DND-41 (cell line): ENCODE results near the gene HADHA.

Experiments
- ATAC-seq: fragments of 200-7000 bp; cut with Tn5 transposase; 3 replicates; pipeline ENCODE4 v1.9.1; 2021; ENCODE audit warnings: low read depth; ENCODE audit not compliant: insufficient read depth
- DNase-seq: peaks from one replicate; pipeline ENCODE4 v3.0.0-alpha.2; 2020
- H2AFZ ChIP-seq: 2 replicates; pipeline ENCODE4 v1.6.0; 2012; ENCODE audit warnings: low read depth, low read length
- H3K27ac ChIP-seq: 2 replicates; pipeline ENCODE4 v1.5.1; 2012; ENCODE audit warnings: low read length, inconsistent platforms
- H3K27me3 ChIP-seq: fragments of 200-600 bp; sonication (generic); 2 replicates; pipeline ENCODE4 v1.6.0; 2012; ENCODE audit warnings: low read length, mild to moderate bottlenecking, inconsistent platforms; ENCODE audit not compliant: insufficient read depth, poor library complexity
- H3K36me3 ChIP-seq: 2 replicates; pipeline ENCODE4 v1.5.1; 2012; ENCODE audit warnings: low read length, inconsistent platforms; ENCODE audit not compliant: insufficient read depth
- H3K4me1 ChIP-seq: 2 replicates; pipeline ENCODE4 v1.5.1; 2012; ENCODE audit warnings: mild to moderate bottlenecking, low read length; ENCODE audit not compliant: insufficient read depth
- H3K4me2 ChIP-seq: 2 replicates; pipeline ENCODE4 v1.6.0; 2012; ENCODE audit warnings: mild to moderate bottlenecking, moderate library complexity, low read length, inconsistent platforms; ENCODE audit not compliant: insufficient read depth
- H3K4me3 ChIP-seq, 2 experiments: fragments of 200-600 bp in 1 of 2; shearing (Covaris generic) in 1 of 2; 2 replicates each; pipeline ENCODE4 v1.5.1; 2012 to 2016; ENCODE audit warnings: inconsistent platforms in 2 of 2, low read length in 2 of 2, mild to moderate bottlenecking in 2 of 2, low read depth in 1 of 2, moderate library complexity in 1 of 2
- H3K79me2 ChIP-seq: 2 replicates; pipeline ENCODE4 v1.6.0; 2012; ENCODE audit warnings: low read length, inconsistent platforms; ENCODE audit not compliant: insufficient read depth
- H3K9ac ChIP-seq: 2 replicates; pipeline ENCODE4 v1.6.0; 2012; ENCODE audit warnings: low read depth, mild to moderate bottlenecking, inconsistent platforms, low read length, moderate library complexity
- H3K9me3 ChIP-seq: 2 replicates; pipeline ENCODE4 v1.5.1; 2012; ENCODE audit warnings: low read length, moderate library complexity, mild to moderate bottlenecking, inconsistent platforms; ENCODE audit not compliant: insufficient read depth, severe bottlenecking
- H4K20me1 ChIP-seq: 2 replicates; pipeline ENCODE4 v1.6.0; 2012; ENCODE audit warnings: low read length; ENCODE audit not compliant: insufficient read depth
- EZH2 ChIP-seq: IDR thresholded peaks from 3 replicates; pipeline ENCODE4 v1.6.1; 2012; ENCODE audit warnings: borderline replicate concordance, low read depth, mild to moderate bottlenecking, moderate library complexity, low read length, inconsistent platforms; ENCODE audit not compliant: severe bottlenecking
- TF ChIP-seq, protein P1 (sequence below): IDR thresholded peaks from 2 replicates; pipeline ENCODE4 v1.5.1; 2012; ENCODE audit warnings: borderline replicate concordance, low read length, moderate library complexity, mild to moderate bottlenecking; ENCODE audit not compliant: poor library complexity, severe bottlenecking; ENCODE audit errors: extremely low read depth

Gene HADHA

DNA sequence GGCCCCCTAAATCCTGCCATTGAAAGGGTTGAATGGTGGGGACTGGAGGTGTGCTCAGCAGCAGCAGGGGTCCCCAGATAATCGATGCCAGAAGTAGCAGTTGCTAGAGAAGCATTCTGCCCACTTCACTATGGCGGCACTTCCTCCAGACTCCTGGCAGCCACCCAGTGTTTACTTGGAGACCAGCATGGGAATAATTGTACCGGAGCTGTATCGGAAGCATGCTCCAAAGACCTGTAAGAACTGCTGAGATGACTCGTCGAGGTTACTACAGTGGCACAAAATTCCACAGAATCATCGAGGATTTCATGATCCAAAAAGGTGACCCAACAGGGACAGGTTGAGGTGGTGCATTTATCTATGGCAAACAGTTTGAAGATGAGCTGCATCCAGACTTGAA lies 82.5 kb downstream of the HADHA start:
- no peaks in the 10 kb centered on the region for H4K20me1 ChIP-seq
- no peak overlapping the region for H3K4me2 ChIP-seq
- H3K27me3 ChIP-seq = no peaks in the 10 kb centered on the region
- no peak overlapping the region for H2AFZ ChIP-seq
- H3K36me3 ChIP-seq = no peaks in the 10 kb centered on the region
- H3K9ac ChIP-seq = no peak overlapping the region
- H3K9me3 ChIP-seq = no peaks in the 10 kb centered on the region
- no peaks in the 10 kb centered on the region for H3K79me2 ChIP-seq
- TF ChIP-seq EZH2 = no peak
- TF ChIP-seq, protein P1, sequence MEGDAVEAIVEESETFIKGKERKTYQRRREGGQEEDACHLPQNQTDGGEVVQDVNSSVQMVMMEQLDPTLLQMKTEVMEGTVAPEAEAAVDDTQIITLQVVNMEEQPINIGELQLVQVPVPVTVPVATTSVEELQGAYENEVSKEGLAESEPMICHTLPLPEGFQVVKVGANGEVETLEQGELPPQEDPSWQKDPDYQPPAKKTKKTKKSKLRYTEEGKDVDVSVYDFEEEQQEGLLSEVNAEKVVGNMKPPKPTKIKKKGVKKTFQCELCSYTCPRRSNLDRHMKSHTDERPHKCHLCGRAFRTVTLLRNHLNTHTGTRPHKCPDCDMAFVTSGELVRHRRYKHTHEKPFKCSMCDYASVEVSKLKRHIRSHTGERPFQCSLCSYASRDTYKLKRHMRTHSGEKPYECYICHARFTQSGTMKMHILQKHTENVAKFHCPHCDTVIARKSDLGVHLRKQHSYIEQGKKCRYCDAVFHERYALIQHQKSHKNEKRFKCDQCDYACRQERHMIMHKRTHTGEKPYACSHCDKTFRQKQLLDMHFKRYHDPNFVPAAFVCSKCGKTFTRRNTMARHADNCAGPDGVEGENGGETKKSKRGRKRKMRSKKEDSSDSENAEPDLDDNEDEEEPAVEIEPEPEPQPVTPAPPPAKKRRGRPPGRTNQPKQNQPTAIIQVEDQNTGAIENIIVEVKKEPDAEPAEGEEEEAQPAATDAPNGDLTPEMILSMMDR = no peak
- ATAC-seq (no peak), DNase-seq (no peak)
- no peaks in the 10 kb centered on the region for H3K4me1 ChIP-seq
- H3K27ac ChIP-seq = no peak overlapping the region
- no peak overlapping the region for H3K4me3 ChIP-seq

DNA sequence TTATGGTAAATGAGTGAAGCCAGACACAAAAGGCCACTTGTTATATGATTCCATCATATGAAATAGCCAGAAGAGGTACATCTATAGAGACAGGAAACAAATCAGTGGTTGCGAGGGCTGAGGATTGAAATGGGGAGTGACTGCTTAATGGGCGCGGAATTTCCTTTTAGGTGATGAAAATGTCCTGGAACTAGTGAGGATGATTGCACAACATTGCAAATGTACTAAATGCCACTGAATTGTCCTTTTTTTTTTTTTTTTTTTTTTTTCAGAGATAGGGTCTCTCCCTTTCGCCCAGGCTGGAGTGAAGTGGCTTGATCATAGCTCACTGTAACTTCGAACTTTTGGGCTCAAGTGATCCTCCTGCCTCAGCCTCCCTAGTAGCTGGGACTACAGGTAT lies 86.9 kb downstream of the HADHA start:
- ATAC-seq = no peak
- H3K9me3 ChIP-seq = no peaks in the 10 kb centered on the region
- no peaks in the 10 kb centered on the region for H4K20me1 ChIP-seq
- H3K4me2 ChIP-seq = no peak overlapping the region
- H2AFZ ChIP-seq = no peak overlapping the region
- no peaks in the 10 kb centered on the region for H3K4me1 ChIP-seq
- no peak overlapping the region for H3K27ac ChIP-seq
- TF ChIP-seq, protein P1 = no peak
- no peaks in the 10 kb centered on the region for H3K27me3 ChIP-seq
- no peaks in the 10 kb centered on the region for H3K79me2 ChIP-seq
- H3K4me3 ChIP-seq = no peak overlapping the region
- H3K9ac ChIP-seq = no peak overlapping the region
- no peaks in the 10 kb centered on the region for H3K36me3 ChIP-seq
- DNase-seq = no peak

DNA sequence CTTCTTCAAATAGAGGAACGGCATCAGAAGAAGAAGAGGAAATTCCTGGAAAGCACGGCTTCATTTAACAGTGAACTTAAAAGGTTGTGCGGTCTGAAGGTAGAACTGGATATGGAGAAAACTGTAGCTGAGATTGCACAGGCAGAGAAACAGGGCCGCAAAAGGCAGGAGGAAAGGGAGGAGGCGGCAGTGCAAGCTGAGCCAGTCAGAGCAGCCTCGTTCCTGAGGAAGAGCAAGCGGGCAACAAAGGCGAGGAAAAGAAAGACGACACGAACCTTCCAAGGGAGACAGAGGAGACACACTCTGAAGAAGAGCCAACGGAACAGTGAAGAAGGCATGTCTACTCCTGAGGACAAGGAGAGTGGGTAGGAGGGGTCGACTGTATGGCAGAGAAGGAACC lies 94.2 kb downstream of the HADHA start:
- no peak overlapping the region for H2AFZ ChIP-seq
- TF ChIP-seq, protein P1 = no peak
- TF ChIP-seq EZH2 = no peak
- no peaks in the 10 kb centered on the region for H3K27me3 ChIP-seq
- DNase-seq (no peak), ATAC-seq (no peak)
- H3K4me3 ChIP-seq = no peak overlapping the region
- no peaks in the 10 kb centered on the region for H3K4me1 ChIP-seq
- no peaks in the 10 kb centered on the region for H3K9me3 ChIP-seq
- no peak overlapping the region for H3K4me2 ChIP-seq
- no peaks in the 10 kb centered on the region for H3K36me3 ChIP-seq
- no peaks in the 10 kb centered on the region for H4K20me1 ChIP-seq
- H3K79me2 ChIP-seq = no peaks in the 10 kb centered on the region
- H3K27ac ChIP-seq = no peak overlapping the region
- H3K9ac ChIP-seq = no peak overlapping the region

DNA sequence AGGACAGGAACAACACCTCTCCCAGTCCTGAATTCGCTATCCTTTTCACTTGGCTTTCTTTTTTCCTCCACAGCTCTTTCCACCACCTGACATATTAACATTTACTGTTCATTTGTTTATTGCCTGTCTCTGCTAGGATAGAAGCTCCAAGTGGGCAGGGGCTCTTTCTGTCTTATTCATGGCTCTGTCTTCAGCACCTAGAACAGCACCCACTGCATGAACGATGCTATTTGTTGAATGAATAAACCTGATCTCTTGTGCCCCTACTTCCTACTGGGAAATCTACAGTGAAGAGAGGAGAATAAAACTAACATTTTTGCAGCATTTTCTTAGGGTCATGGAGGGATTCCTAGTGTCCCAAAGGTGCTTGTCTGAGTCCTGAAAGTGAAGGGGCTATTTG lies 95.9 kb downstream of the HADHA start:
- ATAC-seq = peak; percentile 55; the same call in 1 of the 3 replicates
- no peaks in the 10 kb centered on the region for H3K36me3 ChIP-seq
- no peak overlapping the region for H3K4me2 ChIP-seq
- H2AFZ ChIP-seq = no peak overlapping the region
- DNase-seq = no peak
- no peaks in the 10 kb centered on the region for H3K9me3 ChIP-seq
- H3K9ac ChIP-seq = no peak overlapping the region
- H4K20me1 ChIP-seq = no peaks in the 10 kb centered on the region
- no peaks in the 10 kb centered on the region for H3K27me3 ChIP-seq
- TF ChIP-seq, protein P1 = no peak
- TF ChIP-seq EZH2 = no peak
- H3K4me3 ChIP-seq = no peak overlapping the region
- no peaks in the 10 kb centered on the region for H3K79me2 ChIP-seq
- H3K27ac ChIP-seq = no peak overlapping the region
- H3K4me1 ChIP-seq = no peaks in the 10 kb centered on the region
